BLaER1 (cell line): ENCODE results near the gene VPS37C.
A peak's percentile ranks its signal among the peaks of the same experiment; 100 is the strongest.
"Not testable (repeated sequence)": the region's sequence is repeated elsewhere in the genome, so short reads cannot be mapped to it uniquely, and the experiment has no call there.

ENCODE experiments used
- H3K27ac ChIP-seq: shearing (Covaris generic); formaldehyde crosslinking; 2 replicates; pipeline ENCODE4 v1.8.1; 2022
- H3K27me3 ChIP-seq: shearing (Covaris generic); formaldehyde crosslinking; 2 replicates; pipeline ENCODE4 v1.8.1; 2022
- H3K36me3 ChIP-seq: shearing (Covaris generic); formaldehyde crosslinking; 2 replicates; pipeline ENCODE4 v1.8.1; 2022
- H3K4me1 ChIP-seq: shearing (Covaris generic); formaldehyde crosslinking; 2 replicates; pipeline ENCODE4 v1.8.1; 2022
- H3K4me2 ChIP-seq: shearing (Covaris generic); formaldehyde crosslinking; 2 replicates; pipeline ENCODE4 v1.8.1; 2022
- H3K4me3 ChIP-seq: shearing (Covaris generic); formaldehyde crosslinking; 2 replicates; pipeline ENCODE4 v1.8.1; 2022
- H3K9ac ChIP-seq: shearing (Covaris generic); formaldehyde crosslinking; 2 replicates; pipeline ENCODE4 v1.8.1; 2022
- H3K9me3 ChIP-seq: shearing (Covaris generic); formaldehyde crosslinking; 2 replicates; pipeline ENCODE4 v1.8.1; 2022
- H4K20me1 ChIP-seq: shearing (Covaris generic); formaldehyde crosslinking; 2 replicates; pipeline ENCODE4 v1.8.1; 2022
- Cebpa-rat ChIP-seq: shearing (Covaris generic); IDR thresholded peaks from 2 replicates; pipeline ENCODE4 v1.8.1; 2022

Gene VPS37C

GRCh38 chr11:61176446-61176845, 15.2 kb upstream of the VPS37C start:
- Histone ChIP-seq H3K27ac (no peak overlapping the region), H4K20me1 (no peaks in the 10 kb centered on the region), H3K27me3 (no peaks in the 10 kb centered on the region), H3K4me2 (no peak overlapping the region), H3K4me1 (peaks cover 14% of the 10 kb centered on the region), H3K36me3 (no peaks in the 10 kb centered on the region), H3K9me3 (no peaks in the 10 kb centered on the region; the same call in 1 of the 2 replicates), H3K4me3 (no peak overlapping the region), H3K9ac (no peak overlapping the region)
- TF ChIP-seq Cebpa-rat, result no peak

GRCh38 chr11:61174949-61175348, 13.7 kb upstream of the VPS37C start:
- Histone ChIP-seq H3K4me3 (no peak overlapping the region), H3K27me3 (no peaks in the 10 kb centered on the region), H3K4me2 (no peak overlapping the region)

GRCh38 chr11:61174273-61174672, 13.0 kb upstream of the VPS37C start:
- no peak overlapping the region for H3K4me2 ChIP-seq
- H3K4me1 ChIP-seq, result peaks cover 16% of the 10 kb centered on the region
- TF ChIP-seq Cebpa-rat, result no peak
- H4K20me1 ChIP-seq, result no peaks in the 10 kb centered on the region
- no peak overlapping the region for H3K9ac ChIP-seq
- H3K27ac ChIP-seq, result no peak overlapping the region
- no peaks in the 10 kb centered on the region for H3K27me3 ChIP-seq
- no peak overlapping the region for H3K4me3 ChIP-seq
- H3K9me3 ChIP-seq, result peaks cover 1% of the 10 kb centered on the region; the same call in 1 of the 2 replicates
- no peaks in the 10 kb centered on the region for H3K36me3 ChIP-seq

More at GRCh38 chr11:61174949-61175348, 13.7 kb upstream of the VPS37C start:
- H3K27ac ChIP-seq, result no peak overlapping the region
- TF ChIP-seq Cebpa-rat, result no peak
- H3K9me3 ChIP-seq, result no peaks in the 10 kb centered on the region; the same call in 1 of the 2 replicates
- H3K9ac ChIP-seq, result no peak overlapping the region
- H3K36me3 ChIP-seq, result no peaks in the 10 kb centered on the region
- H4K20me1 ChIP-seq, result no peaks in the 10 kb centered on the region
- peaks cover 16% of the 10 kb centered on the region for H3K4me1 ChIP-seq

- TF ChIP-seq Cebpa-rat, result no peak
- Histone ChIP-seq H3K27ac (no peak overlapping the region), H3K36me3 (no peaks in the 10 kb centered on the region), H3K4me2 (no peak overlapping the region), H4K20me1 (no peaks in the 10 kb centered on the region), H3K27me3 (no peaks in the 10 kb centered on the region), H3K9me3 (peaks cover 6% of the 10 kb centered on the region; the same call in 1 of the 2 replicates), H3K4me1 (peaks cover 16% of the 10 kb centered on the region), H3K4me3 (no peak overlapping the region), H3K9ac (no peak overlapping the region)
These were observed 12.2 kb upstream of the VPS37C start for GRCh38 chr11:61173456-61173855.

- TF ChIP-seq Cebpa-rat, result no peak
- Histone ChIP-seq H3K27ac (no peak overlapping the region), H3K27me3 (no peaks in the 10 kb centered on the region), H3K36me3 (no peaks in the 10 kb centered on the region), H3K4me3 (no peak overlapping the region), H3K9me3 (peaks cover 6% of the 10 kb centered on the region; the same call in 1 of the 2 replicates), H3K9ac (no peak overlapping the region), H3K4me1 (peaks cover 18% of the 10 kb centered on the region), H4K20me1 (no peaks in the 10 kb centered on the region), H3K4me2 (peak overlapping the region; percentile 51; the same call in 1 of the 2 replicates)
These were observed 11.7 kb upstream of the VPS37C start for GRCh38 chr11:61172888-61173287.

- Histone ChIP-seq H3K9me3 (peaks cover 6% of the 10 kb centered on the region; the same call in 1 of the 2 replicates), H4K20me1 (no peaks in the 10 kb centered on the region), H3K4me2 (peak overlapping the region; percentile 51), H3K36me3 (no peaks in the 10 kb centered on the region), H3K9ac (no peak overlapping the region), H3K4me3 (no peak overlapping the region), H3K27ac (no peak overlapping the region), H3K27me3 (no peaks in the 10 kb centered on the region), H3K4me1 (peaks cover 23% of the 10 kb centered on the region)
- no peak for TF ChIP-seq Cebpa-rat
These were observed 11.1 kb upstream of the VPS37C start for GRCh38 chr11:61172356-61172755.

- H3K9me3 ChIP-seq, result peaks cover 6% of the 10 kb centered on the region; the same call in 1 of the 2 replicates
- no peak overlapping the region for H3K4me3 ChIP-seq
- H3K36me3 ChIP-seq, result no peaks in the 10 kb centered on the region
- no peaks in the 10 kb centered on the region for H4K20me1 ChIP-seq
- TF ChIP-seq Cebpa-rat, result no peak
- peaks cover 25% of the 10 kb centered on the region for H3K4me1 ChIP-seq
- no peaks in the 10 kb centered on the region for H3K27me3 ChIP-seq
- H3K27ac ChIP-seq, result no peak overlapping the region
- no peak overlapping the region for H3K9ac ChIP-seq
- peak overlapping the region; percentile 51 for H3K4me2 ChIP-seq
These were observed 10.7 kb upstream of the VPS37C start for GRCh38 chr11:61171907-61172306.

- H3K9ac ChIP-seq, result no peak overlapping the region
- peaks cover 6% of the 10 kb centered on the region; the same call in 1 of the 2 replicates for H3K9me3 ChIP-seq
- no peak for TF ChIP-seq Cebpa-rat
- H4K20me1 ChIP-seq, result no peaks in the 10 kb centered on the region
- no peaks in the 10 kb centered on the region for H3K36me3 ChIP-seq
- no peak overlapping the region for H3K4me2 ChIP-seq
- no peaks in the 10 kb centered on the region for H3K27me3 ChIP-seq
- H3K27ac ChIP-seq, result no peak overlapping the region
- H3K4me1 ChIP-seq, result peaks cover 25% of the 10 kb centered on the region
- H3K4me3 ChIP-seq, result no peak overlapping the region
These were observed 9.3 kb upstream of the VPS37C start for GRCh38 chr11:61170566-61170965.

- Histone ChIP-seq H4K20me1 (no peaks in the 10 kb centered on the region), H3K9ac (no peak overlapping the region), H3K4me1 (peaks cover 25% of the 10 kb centered on the region), H3K9me3 (peaks cover 6% of the 10 kb centered on the region; the same call in 1 of the 2 replicates), H3K36me3 (no peaks in the 10 kb centered on the region), H3K27ac (no peak overlapping the region), H3K27me3 (no peaks in the 10 kb centered on the region), H3K4me2 (no peak overlapping the region), H3K4me3 (no peak overlapping the region)
- TF ChIP-seq Cebpa-rat, result no peak
These were observed 7.6 kb upstream of the VPS37C start for GRCh38 chr11:61168800-61169199.

- H3K4me2 ChIP-seq, result no peak overlapping the region
- H3K27me3 ChIP-seq, result no peaks in the 10 kb centered on the region
- no peaks in the 10 kb centered on the region for H4K20me1 ChIP-seq
- peaks cover 25% of the 10 kb centered on the region for H3K4me1 ChIP-seq
- no peaks in the 10 kb centered on the region for H3K36me3 ChIP-seq
- no peak overlapping the region for H3K27ac ChIP-seq
- no peak for TF ChIP-seq Cebpa-rat
- no peak overlapping the region for H3K4me3 ChIP-seq
- no peak overlapping the region for H3K9ac ChIP-seq
- H3K9me3 ChIP-seq, result peaks cover 6% of the 10 kb centered on the region; the same call in 1 of the 2 replicates
These were observed 6.9 kb upstream of the VPS37C start for GRCh38 chr11:61168042-61168688.

GRCh38 chr11:61166331-61166730, 5.1 kb upstream of the VPS37C start:
- H3K9me3 ChIP-seq, H3K27ac ChIP-seq, H3K4me3 ChIP-seq, H3K36me3 ChIP-seq, H3K27me3 ChIP-seq, H3K9ac ChIP-seq, H3K4me2 ChIP-seq, H4K20me1 ChIP-seq: not testable (repeated sequence)
- peaks cover 22% of the 10 kb centered on the region for H3K4me1 ChIP-seq

GRCh38 chr11:61165785-61166184, 4.6 kb upstream of the VPS37C start:
- H3K4me3 ChIP-seq, H3K4me2 ChIP-seq, H4K20me1 ChIP-seq, H3K27me3 ChIP-seq, H3K27ac ChIP-seq, H3K9ac ChIP-seq, H3K36me3 ChIP-seq, H3K9me3 ChIP-seq: not testable (repeated sequence)
- peaks cover 22% of the 10 kb centered on the region for H3K4me1 ChIP-seq
